GM19023 (cell line): ENCODE measurements around the gene MOBP.

Experiments
- ATAC-seq: cut with Tn5 transposase; IDR thresholded peaks from one replicate; pipeline ENCODE4 v1.9.1; 2021; ENCODE audit warnings: mild to moderate bottlenecking, moderate library complexity; ENCODE audit not compliant: unreplicated experiment

Gene MOBP

DNA sequence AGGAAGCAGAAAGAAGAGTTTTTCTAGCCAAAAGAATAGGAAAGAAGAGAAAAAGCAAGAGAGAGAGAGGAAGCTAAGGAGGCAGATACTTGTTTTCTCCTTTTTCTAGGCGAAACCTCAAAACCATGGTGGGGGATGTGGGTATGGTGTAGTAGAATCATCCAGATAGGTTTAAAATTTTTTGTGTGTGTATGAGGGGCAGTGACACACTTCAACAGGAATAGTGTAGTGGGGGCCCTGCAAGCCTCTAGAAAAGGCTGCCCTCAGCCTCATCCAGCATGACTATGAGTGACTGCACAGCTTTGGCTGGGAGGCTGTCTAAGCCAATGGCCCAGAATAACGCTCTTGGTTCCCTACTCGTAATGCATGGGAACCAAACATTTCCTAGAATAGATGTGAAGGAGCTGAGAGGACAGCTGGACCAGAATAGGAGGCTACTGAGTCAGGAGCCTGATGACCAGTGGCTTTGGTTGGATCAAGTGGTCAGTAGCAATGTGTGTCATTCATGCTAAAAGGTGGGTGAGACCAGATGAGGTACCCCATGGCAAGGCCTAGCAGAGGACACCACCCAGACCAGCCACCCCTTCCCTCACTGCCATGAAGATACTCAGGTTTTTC is 24.4 kb downstream of the MOBP start:
- no peak for ATAC-seq

GRCh38 chr3:39494781-39495180 is 27.3 kb downstream of the MOBP start:
- ATAC-seq: no peak

- no peak for ATAC-seq
Observed at GRCh38 chr3:39497753-39498152, 30.3 kb downstream of the MOBP start.

GRCh38 chr3:39499651-39500273 is 32.3 kb downstream of the MOBP start:
- no peak for ATAC-seq

GRCh38 chr3:39501059-39501458 is 33.6 kb downstream of the MOBP start:
- no peak for ATAC-seq

DNA sequence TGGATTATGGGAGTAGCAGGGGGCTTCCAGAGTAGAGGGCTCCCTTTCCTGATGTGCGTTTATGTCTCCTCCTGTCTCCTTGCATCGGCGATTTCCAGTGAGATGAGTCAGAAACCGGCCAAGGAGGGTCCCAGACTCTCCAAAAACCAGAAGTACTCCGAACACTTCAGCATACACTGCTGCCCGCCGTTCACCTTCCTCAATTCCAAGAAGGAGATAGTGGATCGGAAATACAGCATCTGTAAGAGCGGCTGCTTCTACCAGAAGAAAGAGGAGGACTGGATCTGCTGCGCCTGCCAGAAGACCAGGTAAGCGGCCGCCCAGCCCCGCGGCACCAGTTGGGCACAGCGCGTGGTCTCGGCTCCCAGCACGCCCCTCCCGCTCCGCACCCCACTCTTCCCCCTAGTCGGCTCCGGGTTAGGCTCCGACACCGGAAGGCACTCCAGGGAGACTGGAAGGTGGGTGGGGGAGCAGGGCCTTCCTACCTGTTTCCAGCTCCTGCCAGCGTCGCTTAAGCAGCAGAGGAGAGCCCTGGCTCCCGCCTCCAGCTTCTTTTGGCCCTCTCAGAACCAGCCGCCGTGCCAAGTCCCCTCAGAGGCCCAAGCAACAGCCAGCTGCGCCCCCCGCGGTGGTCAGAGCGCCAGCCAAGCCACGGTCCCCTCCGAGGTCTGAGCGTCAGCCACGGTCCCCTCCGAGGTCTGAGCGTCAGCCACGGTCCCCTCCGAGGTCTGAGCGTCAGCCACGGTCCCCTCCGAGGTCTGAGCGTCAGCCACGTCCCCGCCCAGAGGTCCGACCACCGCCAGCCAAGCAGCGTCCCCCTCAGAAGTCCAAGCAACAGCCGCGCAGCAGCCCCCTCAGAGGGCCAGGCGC is 34.7 kb downstream of the MOBP start:
- ATAC-seq: no peak

- ATAC-seq: no peak
Observed at GRCh38 chr3:39502838-39503145, 35.3 kb downstream of the MOBP start.

DNA sequence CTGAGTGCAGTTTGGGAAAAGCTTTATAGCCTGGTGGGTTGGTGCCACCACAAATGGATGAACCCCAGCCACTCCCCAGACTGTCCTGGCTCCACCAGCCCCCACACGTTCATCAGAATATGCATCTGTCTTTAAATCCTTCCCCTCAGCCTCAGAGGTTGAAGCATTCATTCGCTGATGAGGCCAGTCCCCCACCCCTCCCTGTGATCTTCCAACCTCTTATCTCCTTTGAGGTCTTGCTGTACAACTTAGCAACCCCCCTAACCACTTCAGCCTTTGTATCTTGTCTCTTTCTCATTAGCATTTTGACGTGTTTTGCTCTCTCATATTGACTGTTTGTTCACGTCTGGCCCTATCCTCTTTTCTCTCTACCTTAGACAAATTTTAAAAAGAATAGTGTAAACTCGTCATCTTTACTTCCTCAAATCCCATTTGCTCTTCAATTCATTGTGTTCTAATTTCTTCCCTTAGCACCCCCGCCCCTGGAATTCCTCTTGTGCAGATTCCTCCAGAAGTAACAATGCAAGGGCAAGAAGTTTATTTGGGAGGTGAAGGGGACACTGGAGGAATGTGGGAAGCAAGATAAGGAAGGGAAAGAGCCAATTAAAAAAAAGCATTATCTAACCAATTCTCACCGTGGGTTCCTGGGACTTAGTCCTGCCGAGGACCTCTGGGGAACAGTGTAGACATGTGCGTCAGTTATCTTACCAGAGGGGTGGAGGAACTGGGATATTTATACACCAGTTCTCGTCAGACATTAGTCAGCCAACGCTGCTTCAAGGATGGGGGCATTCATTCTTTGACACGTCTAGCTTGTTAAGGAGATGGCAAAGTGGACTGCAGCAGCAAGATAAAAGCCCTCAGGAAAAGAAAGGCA is 38.6 kb downstream of the MOBP start:
- ATAC-seq: no peak

- no peak for ATAC-seq
Observed at GRCh38 chr3:39506863-39507262, 39.4 kb downstream of the MOBP start.

GRCh38 chr3:39513791-39514369 is 46.4 kb downstream of the MOBP start:
- ATAC-seq: no peak

DNA sequence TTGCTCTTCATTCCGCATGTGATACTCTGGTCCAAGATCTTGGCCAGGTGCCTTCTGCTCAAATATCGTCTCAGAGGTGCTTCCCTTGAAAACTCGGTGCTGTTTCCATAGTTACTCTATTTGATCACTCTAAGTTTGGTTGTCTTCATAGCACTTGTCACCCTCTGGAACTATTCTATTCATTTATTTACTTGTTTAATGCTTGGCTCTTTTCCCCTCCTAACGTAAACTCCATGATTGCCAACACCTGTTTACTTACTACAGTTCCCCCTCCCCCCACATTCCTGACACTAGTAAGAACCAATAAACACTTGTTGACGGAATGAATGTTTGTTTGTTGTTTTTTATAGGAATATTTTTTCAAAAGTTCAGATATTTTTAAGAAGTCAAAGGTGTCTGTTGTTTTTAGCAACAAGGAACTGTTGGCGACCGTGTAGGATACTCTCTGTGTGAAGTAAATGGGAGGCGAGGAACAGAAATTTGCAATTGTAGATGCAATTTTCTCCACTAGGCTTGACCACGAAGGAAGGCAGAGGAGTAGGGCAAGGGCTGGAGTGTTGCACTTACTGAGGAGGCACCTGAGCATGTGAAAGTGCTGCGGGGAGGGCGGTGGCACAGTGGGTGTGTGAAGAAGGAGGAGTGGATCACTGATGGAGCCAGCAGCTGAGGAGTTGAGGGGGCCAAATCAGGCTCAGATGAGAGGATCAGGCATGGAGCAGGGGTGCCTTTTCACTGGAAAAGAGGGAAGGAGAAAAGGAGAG is 48.4 kb downstream of the MOBP start:
- no peak for ATAC-seq

DNA sequence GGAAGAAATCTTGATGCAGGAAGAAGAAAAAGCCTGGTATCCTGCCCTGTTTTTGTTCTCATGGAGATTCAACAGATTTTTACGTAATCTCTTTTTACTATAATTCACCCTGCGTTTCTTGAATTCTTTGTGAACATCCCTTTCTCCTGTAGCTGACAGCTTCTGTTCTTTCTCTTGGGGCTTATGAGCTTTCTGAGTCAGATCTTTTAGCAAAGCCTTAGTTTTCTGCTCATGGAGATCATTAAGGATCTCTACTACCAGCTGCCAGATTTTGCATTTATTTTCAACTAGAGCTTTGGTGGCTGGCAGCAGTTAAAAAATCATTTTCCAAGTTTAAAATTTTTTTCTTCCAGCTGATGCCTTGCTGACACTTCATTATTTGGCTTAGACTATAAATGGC is 51.6 kb downstream of the MOBP start:
- ATAC-seq: no peak

DNA sequence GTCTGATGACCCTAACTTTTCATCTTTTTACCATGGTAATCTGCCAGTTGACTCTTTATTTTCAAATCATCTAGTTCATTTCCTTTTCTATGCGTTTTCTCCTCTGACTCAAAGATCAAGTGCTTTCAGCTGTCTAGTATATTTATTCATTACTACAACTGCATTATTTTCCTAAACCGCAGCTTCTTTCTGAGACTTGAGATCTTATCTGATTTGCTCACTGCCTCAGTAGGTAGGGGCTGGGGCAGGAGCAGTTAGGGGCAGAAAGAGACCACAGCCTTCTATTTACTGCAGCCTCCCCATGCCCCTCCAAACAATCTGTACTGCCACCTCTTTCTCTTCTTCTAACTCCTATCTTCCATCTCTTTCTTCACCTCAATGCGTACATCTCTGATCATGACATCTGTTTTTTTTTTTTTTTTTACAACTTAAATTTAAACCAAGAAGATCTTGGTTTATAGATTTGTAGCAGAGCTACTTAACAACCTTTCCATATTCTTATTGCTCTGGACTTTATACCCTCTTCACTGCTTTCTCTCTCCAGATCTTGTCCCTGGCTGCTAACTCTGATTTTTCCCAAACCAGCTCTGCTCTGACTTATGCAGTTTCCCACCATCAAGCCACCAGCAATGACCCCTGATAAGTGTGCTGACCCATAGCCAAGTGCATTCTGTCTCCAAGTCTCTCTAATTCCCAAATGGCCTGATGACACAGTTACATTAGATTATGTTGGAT is 52.2 kb downstream of the MOBP start:
- ATAC-seq: no peak

DNA sequence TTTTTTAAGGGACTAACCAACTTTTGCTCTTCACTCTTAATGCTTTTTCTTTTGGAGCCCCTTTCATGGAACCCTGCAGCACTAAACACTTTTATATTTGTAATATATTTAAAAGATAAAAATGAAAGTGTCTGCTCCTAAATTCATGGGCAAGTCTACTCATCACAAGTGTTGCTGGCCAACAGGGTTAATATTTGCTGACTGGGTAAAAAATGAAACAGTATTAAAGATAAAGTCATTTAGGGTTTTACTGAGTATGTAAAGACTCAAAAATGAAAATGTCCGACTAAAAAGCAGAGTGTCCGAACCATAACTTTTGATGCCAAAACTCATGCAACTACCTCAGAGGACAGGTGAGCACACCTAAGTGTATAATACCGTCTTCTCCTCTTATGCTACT is 54.0 kb downstream of the MOBP start:
- no peak for ATAC-seq

DNA sequence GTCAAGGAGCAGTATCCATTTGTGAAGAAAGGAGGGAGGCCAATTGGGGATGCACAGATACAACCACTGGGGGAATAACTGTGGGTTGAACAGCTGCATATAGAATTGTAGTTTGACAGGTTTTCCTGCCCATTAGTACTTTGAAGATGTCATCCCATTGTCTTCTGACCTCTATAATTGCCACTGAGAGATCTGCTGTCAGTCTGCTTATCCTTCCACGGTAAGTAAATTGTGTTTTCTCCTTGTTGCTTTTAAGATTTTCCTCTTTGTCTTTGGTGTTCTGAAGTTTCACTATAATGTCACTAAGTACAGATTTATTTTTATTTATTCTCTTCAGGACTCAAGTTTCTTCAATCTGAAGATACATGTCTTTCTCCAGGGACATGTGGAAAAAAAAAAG is 56.6 kb downstream of the MOBP start:
- ATAC-seq: no peak

DNA sequence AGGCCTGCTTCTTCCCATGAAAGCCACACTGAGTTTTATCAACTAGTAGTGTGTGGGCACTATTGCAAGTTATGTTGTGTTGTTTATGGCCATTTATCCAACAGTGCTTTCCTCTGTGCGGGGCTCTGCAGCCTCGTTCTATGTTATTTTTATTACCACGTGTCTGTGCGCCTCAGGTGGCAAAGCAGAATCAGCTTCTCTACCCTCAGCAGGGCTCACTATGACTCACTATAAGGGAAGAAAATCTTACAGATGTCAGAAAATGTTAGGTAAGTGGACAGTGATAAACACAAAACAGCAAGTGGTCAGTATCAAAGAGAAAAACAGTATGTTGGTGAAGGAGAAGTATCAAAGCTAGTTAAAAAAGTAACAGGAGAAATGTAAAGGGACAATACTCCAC is 61.4 kb downstream of the MOBP start:
- ATAC-seq: no peak

- no peak for ATAC-seq
Observed at GRCh38 chr3:39529577-39529976, 62.1 kb downstream of the MOBP start.

DNA sequence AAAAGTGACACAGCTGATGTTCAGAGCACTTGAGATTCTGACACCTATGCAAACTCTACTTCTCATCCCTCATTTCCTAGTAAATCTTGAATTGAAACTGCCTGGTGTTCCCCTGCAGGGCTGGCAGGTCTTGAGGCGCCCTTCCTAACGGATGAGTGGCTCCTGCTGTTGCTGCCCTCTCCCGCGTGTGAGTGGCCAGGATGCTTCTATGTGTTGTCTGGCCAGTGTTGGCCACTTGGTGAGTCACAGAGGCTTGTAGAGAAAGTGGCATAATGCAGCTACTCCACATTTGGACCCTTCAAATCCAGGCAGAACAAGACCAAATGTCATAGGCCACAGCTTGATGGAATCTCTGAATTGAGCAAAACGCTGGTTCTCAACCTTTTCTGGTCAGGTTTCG is 63.6 kb downstream of the MOBP start:
- no peak for ATAC-seq

- no peak for ATAC-seq
Observed at GRCh38 chr3:39531665-39532064, 64.2 kb downstream of the MOBP start.

DNA sequence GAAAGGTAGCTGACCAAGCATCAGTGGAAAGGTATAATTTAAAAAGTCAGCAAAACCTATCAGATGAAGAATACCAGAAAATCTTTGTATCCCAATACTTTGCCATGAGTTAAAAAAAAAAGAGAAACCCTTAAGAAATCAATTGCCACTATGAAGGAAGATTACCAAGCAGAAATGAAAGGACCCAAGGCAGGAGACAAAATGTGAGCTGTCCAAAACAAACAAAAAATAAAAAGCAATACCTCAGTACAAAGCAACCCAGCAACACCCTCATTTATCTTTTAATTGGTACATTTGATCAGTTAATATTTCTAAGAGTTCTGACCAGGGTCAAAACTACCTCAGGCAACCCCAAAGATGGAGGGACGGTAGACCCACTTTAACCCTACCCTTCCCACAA is 65.3 kb downstream of the MOBP start:
- ATAC-seq: no peak
